OCI-M2 (cell line): Measurements from ENCODE around the gene MSMO1.

Experiments used
- DNase-seq: peaks from one replicate; lab custom pipeline; 2025; ENCODE audit not compliant: unreplicated experiment; lab: John Stamatoyannopoulos, UW

MSMO1 gene

GRCh38 chr4:165359506-165359905, 32.0 kb downstream of the MSMO1 start:
- DNase-seq, result no peak

GRCh38 chr4:165360041-165360695, 32.7 kb downstream of the MSMO1 start:
- DNase-seq, result no peak

GRCh38 chr4:165360985-165361670, 33.7 kb downstream of the MSMO1 start:
- no peak for DNase-seq

- DNase-seq, result no peak
Observed at GRCh38 chr4:165361810-165362209, 34.3 kb downstream of the MSMO1 start.

GRCh38 chr4:165364452-165365080, 37.1 kb downstream of the MSMO1 start:
- no peak for DNase-seq

GRCh38 chr4:165367040-165367439, 39.6 kb downstream of the MSMO1 start:
- DNase-seq, result no peak

- DNase-seq, result no peak
Observed at GRCh38 chr4:165368114-165368513, 40.6 kb downstream of the MSMO1 start.

GRCh38 chr4:165368567-165368966, 41.1 kb downstream of the MSMO1 start:
- no peak for DNase-seq

- DNase-seq, result no peak
Observed at GRCh38 chr4:165369522-165369921, 42.1 kb downstream of the MSMO1 start.

- no peak for DNase-seq
Observed at GRCh38 chr4:165370530-165370929, 43.1 kb downstream of the MSMO1 start.

GRCh38 chr4:165375465-165375864, 48.0 kb downstream of the MSMO1 start:
- no peak for DNase-seq

GRCh38 chr4:165378398-165378744, 50.9 kb downstream of the MSMO1 start:
- no peak for DNase-seq

GRCh38 chr4:165378745-165379677, 51.5 kb downstream of the MSMO1 start, which contains the start of gene CPE:
CPE (plus strand) TSS chr4:165379008; CDS start chr4:165379222, 214 bp downstream.
- no peak for DNase-seq

GRCh38 chr4:165379678-165380064, 52.2 kb downstream of the MSMO1 start:
- no peak for DNase-seq

- DNase-seq, result no peak
Observed at GRCh38 chr4:165380805-165381204, 53.3 kb downstream of the MSMO1 start.

- DNase-seq, result no peak
Observed at GRCh38 chr4:165381821-165382373, 54.4 kb downstream of the MSMO1 start.

- DNase-seq, result no peak
Observed at GRCh38 chr4:165382640-165383039, 55.2 kb downstream of the MSMO1 start.

GRCh38 chr4:165383591-165384073, 56.2 kb downstream of the MSMO1 start:
- no peak for DNase-seq

- DNase-seq, result no peak
Observed at GRCh38 chr4:165384186-165384585, 56.7 kb downstream of the MSMO1 start.

GRCh38 chr4:165384598-165384997, 57.1 kb downstream of the MSMO1 start:
- DNase-seq, result no peak

GRCh38 chr4:165385126-165385525, 57.7 kb downstream of the MSMO1 start:
- DNase-seq, result no peak
